ENCODE data around the gene DYNLL1. TPM values are rescaled to one million over a fixed set of nuclear protein-coding genes. Genes with fewer than 3 reads are reported as not detected.

Gene DYNLL1
- polyA plus RNA-seq, 2 of the 4 experiments (the other 2 are of a cell fraction): 735 to 744 TPM

DNA sequence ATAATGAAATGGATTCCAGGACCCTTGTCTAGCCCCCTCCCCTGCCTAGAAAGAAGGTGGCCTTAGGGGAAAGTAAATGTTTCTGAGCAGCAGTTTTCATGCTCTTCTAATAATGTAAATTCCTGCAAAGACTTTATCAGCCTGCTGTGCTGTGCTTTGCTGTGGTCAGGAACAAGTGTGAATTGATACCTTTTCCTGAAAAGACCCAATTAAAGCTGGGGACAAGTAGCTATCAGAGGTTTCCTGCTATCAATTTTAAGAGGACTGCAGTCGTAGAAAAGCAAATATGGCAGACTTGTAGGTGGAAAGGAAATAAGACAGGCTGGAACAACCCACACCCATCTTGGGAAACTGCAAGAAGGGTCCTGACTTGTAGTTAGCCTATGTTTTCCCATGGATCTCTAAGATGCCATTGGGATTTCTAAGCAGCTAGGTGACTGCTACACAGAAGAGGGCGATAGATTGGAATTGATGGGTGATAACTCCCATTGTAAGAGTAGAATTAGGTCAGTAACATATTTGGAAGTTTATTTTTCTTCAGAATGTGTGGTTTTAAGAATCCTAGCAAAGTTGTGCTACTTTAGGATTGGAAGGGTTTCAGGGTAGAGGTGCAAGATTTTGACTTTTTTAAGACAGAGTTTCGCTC lies 3.1 kb downstream of the DYNLL1 start:
- ATAC-seq (no peak), FAIRE-seq (no peak)
- POLR2A ChIA-PET: no interaction called here

GRCh38 chr12:120500581-120500980 lies 4.7 kb downstream of the DYNLL1 start:
- no peak overlapping the region for H3K4me2 ChIP-seq
- DNase-seq (ENCODE audit: low read depth in 1 of 2, low spot score in 1 of 2) (no peak), FAIRE-seq (no peak), ATAC-seq (no peak)
- WGBS (ENCODE audit: missing lambda C conversion rate): 87% methylated on average over 1 of the region's 1 CpG
- no peak overlapping the region for H3K27ac ChIP-seq
- no peak for TF ChIP-seq JUNB (IDR thresholded peaks at IDR 0.05)
- no peak for TF ChIP-seq NFE2L2 (conservative IDR thresholded peaks at IDR 0.05; ENCODE audit: low read length)
- no peak for TF ChIP-seq EP300 (IDR thresholded peaks at IDR 0.05)
- TF ChIP-seq, protein P1, sequence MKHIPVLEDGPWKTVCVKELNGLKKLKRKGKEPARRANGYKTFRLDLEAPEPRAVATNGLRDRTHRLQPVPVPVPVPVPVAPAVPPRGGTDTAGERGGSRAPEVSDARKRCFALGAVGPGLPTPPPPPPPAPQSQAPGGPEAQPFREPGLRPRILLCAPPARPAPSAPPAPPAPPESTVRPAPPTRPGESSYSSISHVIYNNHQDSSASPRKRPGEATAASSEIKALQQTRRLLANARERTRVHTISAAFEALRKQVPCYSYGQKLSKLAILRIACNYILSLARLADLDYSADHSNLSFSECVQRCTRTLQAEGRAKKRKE (CRISPR knock-in tag; IDR thresholded peaks at IDR 0.05; ENCODE audit: low read depth): no peak
- no peak for TF ChIP-seq RAD21 (conservative IDR thresholded peaks at IDR 0.05 in 1 of 2, IDR thresholded peaks at IDR 0.05 in 1 of 2)
- no peak for TF ChIP-seq KDM1A (IDR thresholded peaks at IDR 0.05; ENCODE audit: low read depth)
- no peak for TF ChIP-seq CBX2 (IDR thresholded peaks at IDR 0.05; ENCODE audit: borderline replicate concordance, low read depth)
- TF ChIP-seq FOSB (CRISPR knock-in tag; IDR thresholded peaks at IDR 0.05): no peak
- no peak for TF ChIP-seq HOXB13 (CRISPR knock-in tag; IDR thresholded peaks at IDR 0.05; ENCODE audit: low read depth)
- TF ChIP-seq PBX3 (IDR thresholded peaks at IDR 0.05): no peak
- TF ChIP-seq, protein P2, sequence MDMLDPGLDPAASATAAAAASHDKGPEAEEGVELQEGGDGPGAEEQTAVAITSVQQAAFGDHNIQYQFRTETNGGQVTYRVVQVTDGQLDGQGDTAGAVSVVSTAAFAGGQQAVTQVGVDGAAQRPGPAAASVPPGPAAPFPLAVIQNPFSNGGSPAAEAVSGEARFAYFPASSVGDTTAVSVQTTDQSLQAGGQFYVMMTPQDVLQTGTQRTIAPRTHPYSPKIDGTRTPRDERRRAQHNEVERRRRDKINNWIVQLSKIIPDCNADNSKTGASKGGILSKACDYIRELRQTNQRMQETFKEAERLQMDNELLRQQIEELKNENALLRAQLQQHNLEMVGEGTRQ (IDR thresholded peaks at IDR 0.05): no peak
- no peak for TF ChIP-seq HEYL (CRISPR knock-in tag; IDR thresholded peaks at IDR 0.05)
- POLR2A ChIA-PET: no interaction called here
- no peak overlapping the region for H3K4me3 ChIP-seq
- CTCF ChIA-PET: no interaction called here
- H3K9me3 ChIP-seq: no peaks in the 10 kb centered on the region
- peaks cover 13% of the 10 kb centered on the region for H3K4me1 ChIP-seq

More for the DNA sequence above, 3.1 kb downstream of the DYNLL1 start:
- TF ChIP-seq EHMT2 (IDR thresholded peaks at IDR 0.05; ENCODE audit: low read depth): no peak
- TF ChIP-seq RFX5 (IDR thresholded peaks at IDR 0.05): no peak
- no peak for TF ChIP-seq CTCF (IDR thresholded peaks at IDR 0.05)
- no peak for TF ChIP-seq REST (IDR thresholded peaks at IDR 0.05)
- no peak for TF ChIP-seq CBX2 (IDR thresholded peaks at IDR 0.05; ENCODE audit: borderline replicate concordance, low read depth)
- no peak for TF ChIP-seq MYC (IDR thresholded peaks at IDR 0.05; ENCODE audit: borderline replicate concordance, low read length)
- TF ChIP-seq FOSL2 (IDR thresholded peaks at IDR 0.05): no peak
- TF ChIP-seq FOSL2 (CRISPR knock-in tag; IDR thresholded peaks at IDR 0.05): no peak
- TF ChIP-seq FOXS1 (CRISPR knock-in tag; IDR thresholded peaks at IDR 0.05): no peak
- 91% methylated on average over 3 of the region's 3 CpGs for WGBS (ENCODE audit: missing lambda C conversion rate)
- peak overlapping the region; percentile 82; the same call in 2 of the 3 replicates for H3K4me2 ChIP-seq
- no peak overlapping the region for H3K4me3 ChIP-seq
- CTCF ChIA-PET: interaction anchor here (0.8 kb wide), 1 partner anchor 32 kb away, joined by 3 read pairs; no protein-coding TSS in a partner anchor
- peaks cover 20% of the 10 kb centered on the region for H3K4me1 ChIP-seq
- DNase-seq (ENCODE audit: low read depth in 1 of 2, low spot score in 1 of 2): no peak
- no peak overlapping the region for H3K27ac ChIP-seq
- H3K9me3 ChIP-seq: no peaks in the 10 kb centered on the region

All from A549 (cell line).